Activated CD4-positive, alpha-beta T cell treated with anti-CD3 and anti-CD28 coated beads, Interleukin-2, amount 10 ng/mL, durations not matched to agents 24 days and 14 days (primary cell): ENCODE measurements around the gene SEL1L3. TPM values are rescaled to one million over a fixed set of nuclear protein-coding genes. Genes with fewer than 3 reads are reported as not detected.

ENCODE experiments used
- total RNA-seq: library from RNA; stranded (reverse); gene quantifications from 2 replicates; pipeline ENCODE4 v1.2.3, GENCODE V29; 2022

The SEL1L3 gene
- total RNA-seq, 1 donor from 2014 or later = 35.3 TPM

Other genes with a start within 250 kb of the SEL1L3 start
- gene SLC34A2, start 207.1 kb downstream of the SEL1L3 start, total RNA-seq = not detected in 2 replicates
- gene SMIM20, start 51.2 kb upstream of the SEL1L3 start, total RNA-seq = 17.0 and 18.9 TPM in 2 replicates